GM12878 (cell line): ENCODE results near the gene SLC16A6. TPM values are rescaled to one million over a fixed set of nuclear protein-coding genes. Genes with fewer than 3 reads are reported as not detected.

ENCODE experiments used
- ATAC-seq: fragments of 200-7000 bp; cut with Tn5 transposase; 3 replicates; pipeline ENCODE4 v1.9.1; 2020; ENCODE audit warnings: mild to moderate bottlenecking, moderate library complexity
- BruUV-seq: library from RNA; stranded (reverse); fragments of 400-500 nt; replicated peaks from 2 replicates; lab custom pipeline; 2021; lab: Mats Ljungman, UMichigan
- CTCF ChIA-PET: fragments of 300-600 bp; sonication (Branson Sonifier 250); formaldehyde crosslinking; extraction: SDS; loops from one replicate; lab custom pipeline; 2021; ENCODE audit warnings: inconsistent platforms; lab: Yijun Ruan, JAX
- POLR2A ChIA-PET: fragments of 350-600 bp; formaldehyde crosslinking; extraction: SDS; loops from one replicate; lab custom pipeline; 2021; ENCODE audit warnings: inconsistent platforms; lab: Charles Lee
- RAD21 ChIA-PET: fragments of 300-600 bp; sonication (Branson Sonifier 250); formaldehyde crosslinking; loops from one replicate; lab custom pipeline; 2023; ENCODE audit warnings: antibody characterized with exemption; ENCODE audit not compliant: unreplicated experiment; lab: Charles Lee
- SMC1A ChIA-PET: fragments of 300-600 bp; sonication (Branson Sonifier 250); formaldehyde crosslinking; loops from one replicate; lab custom pipeline; 2023; ENCODE audit not compliant: unreplicated experiment, uncharacterized antibody; lab: Charles Lee
- DNase-seq: peaks from one replicate; pipeline ENCODE4 v3.0.0-alpha.2; 2011; ENCODE audit warnings: low read depth, low spot score
- FAIRE-seq: peaks from 3 replicates; lab custom pipeline; 2011; peaks lifted over from hg19 to GRCh38; lab: Jason Lieb, UNC
- H2AFZ ChIP-seq: 2 replicates; pipeline ENCODE4 v1.6.0; 2011; ENCODE audit warnings: low read depth, low read length, control low read depth; ENCODE audit not compliant: control insufficient read depth
- H3K27ac ChIP-seq: 2 replicates; pipeline ENCODE4 v1.5.1; 2011; ENCODE audit warnings: control low read depth; ENCODE audit not compliant: control insufficient read depth, insufficient read depth
- H3K27me3 ChIP-seq, 2 experiments: replicated peaks in 1 of 2; 2 replicates each; pipeline versions ENCODE4 v1.6.0 to v1.6.1; 2011; ENCODE audit warnings: low read length in 1 of 2; ENCODE audit not compliant: control insufficient read depth in 2 of 2, insufficient read depth in 2 of 2
- H3K36me3 ChIP-seq, 2 experiments: 2 replicates each; pipeline ENCODE4 v1.5.1; 2011; ENCODE audit warnings: low read length in 1 of 2; ENCODE audit not compliant: control insufficient read depth in 2 of 2, insufficient read depth in 2 of 2
- H3K4me1 ChIP-seq: 2 replicates; pipeline ENCODE4 v1.6.1; 2011; ENCODE audit warnings: mild to moderate bottlenecking, low read length, moderate library complexity, mixed read lengths; ENCODE audit not compliant: control insufficient read depth, insufficient read depth
- H3K4me2 ChIP-seq: 2 replicates; pipeline ENCODE4 v1.6.0; 2011; ENCODE audit warnings: control low read depth; ENCODE audit not compliant: control insufficient read depth, insufficient read depth
- H3K4me3 ChIP-seq: fragments of 200-600 bp; sonication (generic); 2 replicates; pipeline ENCODE4 v1.5.1; 2016
- H3K79me2 ChIP-seq: 2 replicates; pipeline ENCODE4 v1.6.0; 2011; ENCODE audit warnings: low read length; ENCODE audit not compliant: control insufficient read depth, insufficient read depth
- H3K9ac ChIP-seq: 2 replicates; pipeline ENCODE4 v1.8.0; 2011; ENCODE audit warnings: low read length, control low read depth, mixed read lengths; ENCODE audit not compliant: control insufficient read depth, insufficient read depth
- H3K9me3 ChIP-seq: replicated peaks from 3 replicates; pipeline ENCODE4 v1.5.1; 2011; ENCODE audit warnings: mild to moderate bottlenecking, low read length; ENCODE audit not compliant: control insufficient read depth, insufficient read depth
- H4K20me1 ChIP-seq: 2 replicates; pipeline ENCODE4 v1.6.0; 2011; ENCODE audit not compliant: control insufficient read depth, insufficient read depth
- BCL11A ChIP-seq: IDR thresholded peaks from 2 replicates; pipeline ENCODE4 v1.6.1; 2011; ENCODE audit warnings: low read depth, low read length
- BHLHE40 ChIP-seq, 2 experiments: fragments of 450-650 bp in 1 of 2; IDR thresholded peaks; 2 replicates each; pipeline ENCODE4 v1.6.1; 2011 to 2017; ENCODE audit warnings: low read depth in 2 of 2, borderline replicate concordance in 1 of 2, improper control_type of control experiment in 1 of 2, low read length in 1 of 2, mild to moderate bottlenecking in 1 of 2
- IKZF1 ChIP-seq: fragments of 450-650 bp; conservative IDR thresholded peaks from 2 replicates; pipeline ENCODE4 v1.6.1; 2017; ENCODE audit warnings: antibody characterized with exemption, mild to moderate bottlenecking
- MYB ChIP-seq: fragments of 150-350 bp; IDR thresholded peaks from 2 replicates; pipeline ENCODE4 v1.6.1; 2014; ENCODE audit warnings: mild to moderate bottlenecking, low read depth, low read length, borderline replicate concordance
- PAX5 ChIP-seq: IDR thresholded peaks from 2 replicates; pipeline ENCODE4 v1.6.1; 2011; ENCODE audit warnings: low read depth, low read length, borderline replicate concordance
- PKNOX1 ChIP-seq: fragments of 450-650 bp; IDR thresholded peaks from 2 replicates; pipeline ENCODE4 v1.6.1; 2016; ENCODE audit warnings: mild to moderate bottlenecking
- POLR2A ChIP-seq: IDR thresholded peaks from 2 replicates; pipeline ENCODE4 v1.6.1; 2011; ENCODE audit warnings: low read depth, mild to moderate bottlenecking, low read length
- POLR2AphosphoS2 ChIP-seq: IDR thresholded peaks from 2 replicates; pipeline ENCODE4 v1.6.1; 2011; ENCODE audit warnings: low read depth, mild to moderate bottlenecking, low read length, improper control_type of control experiment, moderate library complexity
- RCOR1 ChIP-seq: conservative IDR thresholded peaks from 2 replicates; pipeline ENCODE4 v1.6.1; 2012; ENCODE audit warnings: low read depth, low read length, improper control_type of control experiment
- SRF ChIP-seq, 2 experiments: IDR thresholded peaks; 2 replicates each; pipeline ENCODE4 v1.6.1; 2011; ENCODE audit warnings: low read depth in 2 of 2, low read length in 2 of 2, mild to moderate bottlenecking in 1 of 2, moderate library complexity in 1 of 2
- TBL1XR1 ChIP-seq: IDR thresholded peaks from 2 replicates; pipeline ENCODE4 v1.6.1; 2012; ENCODE audit warnings: low read depth, low read length, improper control_type of control experiment
- TCF7 ChIP-seq: IDR thresholded peaks from 2 replicates; pipeline ENCODE4 v1.6.1; 2014; ENCODE audit warnings: antibody characterized with exemption, borderline replicate concordance
- YY1 ChIP-seq: IDR thresholded peaks from 2 replicates; pipeline ENCODE4 v1.6.1; 2011; ENCODE audit warnings: low read depth, mild to moderate bottlenecking, low read length
- ZBED1 ChIP-seq: IDR thresholded peaks from 2 replicates; pipeline ENCODE4 v1.6.1; 2016; ENCODE audit warnings: borderline replicate concordance
- WGBS: methylation state at CpG from one replicate; pipeline ENCODE4 v1.1.6; 2016; ENCODE audit warnings: low lambda C conversion rate; ENCODE audit not compliant: insufficient replicate concordance, insufficient coverage; ENCODE audit errors: missing lambda C conversion rate; 5-methylcytosine and 5-hydroxymethylcytosine counted together
- in situ Hi-C: fragments of 300-500 bp; cut with MboI; formaldehyde crosslinking; loops from 9 replicates; pipeline ENCODE4 v1.14.3; 2018; ENCODE audit warnings: mixed read lengths
- intact Hi-C: fragments of 100-400 bp; cut with micrococcal nuclease; formaldehyde crosslinking; loops from one replicate; pipeline ENCODE4 v1.14.2; 2022; ENCODE audit not compliant: unreplicated experiment
- polyA plus RNA-seq, 11 experiments: library from polyadenylated mRNA; depleted of rRNA in 4 of 11; unstranded in 6 of 11; stranded (reverse) in 5 of 11; fragments of >200 nt; fragmentation: Nextera tagmentation in 4 of 11; fragmentation: Illumina TruSeq in 1 of 11; extraction: Ambion mirVana in 4 of 11; extraction: Trizol in 1 of 11; gene quantifications; 1 replicate in 1 of 11; 2 replicates in 10 of 11; pipeline versions ENCODE4 v1.2.1 to v1.2.3, GENCODE V29; 2011 to 2016; ENCODE audit warnings: inconsistent platforms in 2 of 11, missing spikeins in 2 of 11, low read depth in 1 of 11
- total RNA-seq, 4 experiments: library from RNA; depleted of rRNA in 3 of 4; stranded (reverse); fragments of >200 nt in 3 of 4; fragmentation: Illumina TruSeq in 1 of 4; extraction: Trizol in 1 of 4; gene quantifications; 2 replicates each; pipeline versions ENCODE4 v1.2.1 to v1.2.3, GENCODE V29; 2013 to 2021
- TF ChIP-seq, protein P1 (sequence below): fragments of 450-650 bp; IDR thresholded peaks from 2 replicates; pipeline ENCODE4 v1.6.1; 2017; ENCODE audit warnings: antibody characterized with exemption, mild to moderate bottlenecking, moderate library complexity

Gene SLC16A6
- total and polyA plus RNA-seq, 10 of the 15 experiments (the other 5 are each of a cell fraction or from before 2014, with no cell fraction given): 2.4 to 8.8 (median 6.0) TPM

GRCh38 chr17:68238871-68239253 is 52.1 kb downstream of the SLC16A6 start (continued):
- TF ChIP-seq TBL1XR1 (no peak), ZBED1 (no peak), MYB (no peak), YY1 (0 out of 2 replicates have a peak, but pooled peaks have one; percentile 32), POLR2AphosphoS2 (no peak), SRF (IDR thresholded peaks at IDR 0.05; ENCODE audit: low read depth in 2 of 2, low read length in 2 of 2) (no peak), BHLHE40 (IDR thresholded peaks at IDR 0.05; ENCODE audit: borderline replicate concordance in 1 of 2, low read depth in 2 of 2, low read length in 1 of 2) (peak; percentile 36 to 44; a peak in 2 of 4 replicates), POLR2A (peak; percentile 21; the same call in 1 of the 2 replicates)
- TF ChIP-seq, all 136 proteins: peak for 4

DNA sequence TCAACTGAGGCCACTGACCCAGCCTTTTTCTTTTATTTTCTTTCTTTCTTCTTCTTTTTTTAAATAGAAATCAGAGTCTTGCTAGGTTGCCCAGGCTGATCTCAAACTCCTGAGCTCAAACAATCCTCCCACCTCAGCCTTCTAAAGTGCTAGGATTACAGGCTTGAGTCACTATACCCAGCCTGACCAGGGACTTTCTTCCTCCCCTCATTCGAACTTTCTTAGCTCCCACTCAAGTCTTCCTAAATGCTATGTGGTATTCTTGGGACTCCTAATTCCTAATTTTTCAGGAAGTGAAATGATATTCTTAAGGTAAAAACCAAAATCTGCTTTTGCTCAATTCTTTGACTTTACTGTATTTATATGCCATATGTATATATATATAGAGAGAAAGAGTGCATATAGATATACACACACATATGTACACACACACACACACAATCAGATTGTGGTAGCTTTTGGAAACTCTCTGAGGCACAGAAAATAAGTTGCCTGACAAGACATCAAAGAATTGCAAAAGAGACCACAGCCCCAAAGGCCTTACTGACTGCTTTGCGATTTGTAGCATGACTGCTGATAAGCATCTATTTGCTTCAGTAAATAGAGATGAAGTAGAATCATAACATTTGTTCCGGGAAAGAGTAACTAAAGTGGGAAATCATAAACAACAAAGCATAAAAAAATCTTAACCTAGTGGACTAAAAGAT is 52.6 kb downstream of the SLC16A6 start:
- no peaks in the 10 kb centered on the region for H4K20me1 ChIP-seq
- RAD21 ChIA-PET: interaction anchor here (0.8 to 4.0 kb wide), 12 partner anchors 10 to 590 kb away, joined by 3 to 46 read pairs (median 8); partner anchors contain the start of genes AMZ2, SLC16A6 and WIPI1
- POLR2A ChIA-PET: interaction anchor here (1.6 to 5.5 kb wide), 6 partner anchors 10 to 221 kb away, joined by 5 to 66 read pairs (median 16); partner anchors contain the start of genes AMZ2 and WIPI1
- peak; percentile 33 for ATAC-seq
- peak overlapping the region; percentile 61 for H3K4me3 ChIP-seq
- peak overlapping the region; percentile 86 for H3K9ac ChIP-seq
- 2% methylated on average over 3 of the region's 3 CpGs for WGBS
- peaks cover 41% of the 10 kb centered on the region for H3K4me1 ChIP-seq
- H3K79me2 ChIP-seq: no peaks in the 10 kb centered on the region
- intact Hi-C loops: loop anchor here (1.0 kb wide), 1 partner anchor 9 kb away; no protein-coding TSS in a partner anchor
- peak overlapping the region; percentile 96 for H3K27ac ChIP-seq
- H3K9me3 ChIP-seq: no peaks in the 10 kb centered on the region
- H3K4me2 ChIP-seq: peak overlapping the region; percentile 94
- BruUV-seq: no TSS peak
- FAIRE-seq: no peak
- peak overlapping the region; percentile 76; the same call in 1 of the 2 replicates for H2AFZ ChIP-seq
- DNase-seq: no peak
- H3K27me3 ChIP-seq: no peaks in the 10 kb centered on the region
- CTCF ChIA-PET: interaction anchor here (0.6 to 5.1 kb wide), 10 partner anchors 10 to 224 kb away, joined by 3 to 32 read pairs (median 4); partner anchors contain the start of gene AMZ2
- SMC1A ChIA-PET: interaction anchor here (0.8 to 4.2 kb wide), 15 partner anchors 10 to 222 kb away, joined by 3 to 59 read pairs (median 8); partner anchors contain the start of genes AMZ2 and WIPI1
- in situ Hi-C loops: no loop called here
- no peaks in the 10 kb centered on the region for H3K36me3 ChIP-seq
- TF ChIP-seq RCOR1 (0 out of 2 replicates have a peak, but pooled peaks have one; percentile 19), IKZF1 (no peak), BCL11A (no peak), PKNOX1 (peak; percentile 73; the same call in 1 of the 2 replicates), PAX5 (peak; percentile 79; the same call in 1 of the 2 replicates), TCF7 (peak; percentile 55; the same call in 1 of the 2 replicates)
- TF ChIP-seq, protein P1, sequence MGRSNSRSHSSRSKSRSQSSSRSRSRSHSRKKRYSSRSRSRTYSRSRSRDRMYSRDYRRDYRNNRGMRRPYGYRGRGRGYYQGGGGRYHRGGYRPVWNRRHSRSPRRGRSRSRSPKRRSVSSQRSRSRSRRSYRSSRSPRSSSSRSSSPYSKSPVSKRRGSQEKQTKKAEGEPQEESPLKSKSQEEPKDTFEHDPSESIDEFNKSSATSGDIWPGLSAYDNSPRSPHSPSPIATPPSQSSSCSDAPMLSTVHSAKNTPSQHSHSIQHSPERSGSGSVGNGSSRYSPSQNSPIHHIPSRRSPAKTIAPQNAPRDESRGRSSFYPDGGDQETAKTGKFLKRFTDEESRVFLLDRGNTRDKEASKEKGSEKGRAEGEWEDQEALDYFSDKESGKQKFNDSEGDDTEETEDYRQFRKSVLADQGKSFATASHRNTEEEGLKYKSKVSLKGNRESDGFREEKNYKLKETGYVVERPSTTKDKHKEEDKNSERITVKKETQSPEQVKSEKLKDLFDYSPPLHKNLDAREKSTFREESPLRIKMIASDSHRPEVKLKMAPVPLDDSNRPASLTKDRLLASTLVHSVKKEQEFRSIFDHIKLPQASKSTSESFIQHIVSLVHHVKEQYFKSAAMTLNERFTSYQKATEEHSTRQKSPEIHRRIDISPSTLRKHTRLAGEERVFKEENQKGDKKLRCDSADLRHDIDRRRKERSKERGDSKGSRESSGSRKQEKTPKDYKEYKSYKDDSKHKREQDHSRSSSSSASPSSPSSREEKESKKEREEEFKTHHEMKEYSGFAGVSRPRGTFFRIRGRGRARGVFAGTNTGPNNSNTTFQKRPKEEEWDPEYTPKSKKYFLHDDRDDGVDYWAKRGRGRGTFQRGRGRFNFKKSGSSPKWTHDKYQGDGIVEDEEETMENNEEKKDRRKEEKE: no peak
